Measurements from ENCODE around the gene LRBA.

The LRBA gene

GRCh38 chr4:150944660-150945059, 70.4 kb downstream of the LRBA start:
- no peak for DNase-seq (ENCODE audit: extremely low read depth, low read depth)
- TF ChIP-seq CTCF (IDR thresholded peaks at IDR 0.05; ENCODE audit: low read depth, low read length, missing control alignments), result no peak
- no peak overlapping the region for H3K4me3 ChIP-seq (replicated peaks; ENCODE audit: low read depth, low read length)

- H3K4me3 ChIP-seq (replicated peaks; ENCODE audit: low read depth, low read length), result no peak overlapping the region
- DNase-seq (ENCODE audit: extremely low read depth, low read depth), result no peak
- TF ChIP-seq CTCF (IDR thresholded peaks at IDR 0.05; ENCODE audit: low read depth, low read length, missing control alignments), result no peak
These were observed 71.3 kb downstream of the LRBA start for GRCh38 chr4:150943818-150944217.

DNA sequence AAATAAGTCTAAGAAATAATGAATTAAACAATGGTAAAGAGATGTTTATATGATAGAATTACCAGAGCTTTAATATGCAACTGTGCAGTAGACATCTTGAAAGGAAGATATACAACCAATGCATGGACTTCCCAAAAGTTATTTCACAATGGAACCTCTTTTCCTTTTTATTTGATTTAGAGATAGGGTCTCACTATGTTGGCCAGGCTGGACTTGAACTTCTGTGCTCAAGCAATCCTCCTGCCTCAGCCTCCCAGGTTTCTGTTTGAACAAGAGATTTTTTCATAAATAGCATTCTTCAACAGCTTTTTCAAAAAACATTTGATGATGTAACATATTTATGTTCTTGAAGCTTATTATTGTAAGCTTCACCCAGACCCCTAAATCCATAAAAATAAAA, 72.0 kb downstream of the LRBA start:
- no peak for TF ChIP-seq CTCF (IDR thresholded peaks at IDR 0.05; ENCODE audit: low read depth, low read length, missing control alignments)
- H3K4me3 ChIP-seq (replicated peaks; ENCODE audit: low read depth, low read length), result no peak overlapping the region
- no peak for DNase-seq (ENCODE audit: extremely low read depth, low read depth)

- TF ChIP-seq CTCF (IDR thresholded peaks at IDR 0.05; ENCODE audit: low read depth, low read length, missing control alignments), result no peak
- no peak for DNase-seq (ENCODE audit: extremely low read depth, low read depth)
These were observed 72.5 kb downstream of the LRBA start for GRCh38 chr4:150942539-150942938.

GRCh38 chr4:150940123-150940522, 75.0 kb downstream of the LRBA start:
- no peak for DNase-seq (ENCODE audit: extremely low read depth, low read depth)
- H3K4me3 ChIP-seq (replicated peaks; ENCODE audit: low read depth, low read length), result no peak overlapping the region
- TF ChIP-seq CTCF (IDR thresholded peaks at IDR 0.05; ENCODE audit: low read depth, low read length, missing control alignments), result no peak

More at GRCh38 chr4:150942539-150942938, 72.5 kb downstream of the LRBA start:
- H3K4me3 ChIP-seq (replicated peaks; ENCODE audit: low read depth, low read length), result no peak overlapping the region

GRCh38 chr4:150939530-150939929, 75.6 kb downstream of the LRBA start:
- H3K4me3 ChIP-seq (replicated peaks; ENCODE audit: low read depth, low read length), result no peak overlapping the region
- DNase-seq (ENCODE audit: extremely low read depth, low read depth), result no peak
- no peak for TF ChIP-seq CTCF (IDR thresholded peaks at IDR 0.05; ENCODE audit: low read depth, low read length, missing control alignments)

DNA sequence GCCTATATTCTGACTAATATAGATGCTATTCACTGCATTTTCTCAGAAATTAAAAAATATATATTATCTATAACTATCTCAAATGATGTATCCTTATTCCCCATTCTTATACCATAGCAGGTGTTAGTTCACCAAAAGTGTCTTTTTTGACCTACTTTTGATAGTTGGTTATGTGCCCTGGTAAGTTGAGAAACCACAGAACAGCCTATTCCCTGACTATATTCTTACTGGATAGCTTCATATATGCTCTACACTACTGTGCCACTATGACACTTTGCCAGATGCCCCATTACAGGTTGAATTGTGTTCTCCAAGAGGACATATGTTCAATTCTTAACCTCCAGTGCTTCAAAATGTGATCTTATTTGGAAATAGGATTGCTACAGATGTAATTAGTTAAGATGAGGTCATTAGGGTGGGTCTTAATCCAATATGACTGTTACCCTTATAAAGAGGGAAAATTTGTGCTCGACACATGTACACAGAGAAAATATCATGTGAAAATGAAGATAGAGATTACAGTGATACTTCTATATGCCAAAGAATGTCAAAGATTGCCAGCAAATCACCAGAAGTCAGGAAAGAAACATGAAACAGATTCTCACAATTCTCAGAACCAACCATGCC, 76.1 kb downstream of the LRBA start:
- DNase-seq (ENCODE audit: extremely low read depth, low read depth), result no peak
- TF ChIP-seq CTCF (IDR thresholded peaks at IDR 0.05; ENCODE audit: low read depth, low read length, missing control alignments), result no peak
- H3K4me3 ChIP-seq (replicated peaks; ENCODE audit: low read depth, low read length), result no peak overlapping the region
